Thyroid gland (tissue), 4 donors: Measurements from ENCODE around the gene PLEKHJ1.

Source experiments
- CTCF ChIP-seq, 6 experiments: fragments of 200-600 bp in 3 of 6; fragments of 450-650 bp in 3 of 6; sonication (generic) in 3 of 6; IDR thresholded peaks; one replicate each; pipeline ENCODE4 v1.5.1; 2016 to 2019; ENCODE audit warnings: antibody characterized with exemption in 6 of 6, mild to moderate bottlenecking in 2 of 6, inconsistent platforms in 1 of 6, moderate library complexity in 1 of 6
- POLR2A ChIP-seq, 2 donors: fragments of 450-650 bp; IDR thresholded peaks; one replicate each; pipeline ENCODE4 v1.6.1; 2017; ENCODE audit warnings: antibody characterized with exemption in 2 of 2, mild to moderate bottlenecking in 2 of 2, moderate library complexity in 1 of 2

DNA sequence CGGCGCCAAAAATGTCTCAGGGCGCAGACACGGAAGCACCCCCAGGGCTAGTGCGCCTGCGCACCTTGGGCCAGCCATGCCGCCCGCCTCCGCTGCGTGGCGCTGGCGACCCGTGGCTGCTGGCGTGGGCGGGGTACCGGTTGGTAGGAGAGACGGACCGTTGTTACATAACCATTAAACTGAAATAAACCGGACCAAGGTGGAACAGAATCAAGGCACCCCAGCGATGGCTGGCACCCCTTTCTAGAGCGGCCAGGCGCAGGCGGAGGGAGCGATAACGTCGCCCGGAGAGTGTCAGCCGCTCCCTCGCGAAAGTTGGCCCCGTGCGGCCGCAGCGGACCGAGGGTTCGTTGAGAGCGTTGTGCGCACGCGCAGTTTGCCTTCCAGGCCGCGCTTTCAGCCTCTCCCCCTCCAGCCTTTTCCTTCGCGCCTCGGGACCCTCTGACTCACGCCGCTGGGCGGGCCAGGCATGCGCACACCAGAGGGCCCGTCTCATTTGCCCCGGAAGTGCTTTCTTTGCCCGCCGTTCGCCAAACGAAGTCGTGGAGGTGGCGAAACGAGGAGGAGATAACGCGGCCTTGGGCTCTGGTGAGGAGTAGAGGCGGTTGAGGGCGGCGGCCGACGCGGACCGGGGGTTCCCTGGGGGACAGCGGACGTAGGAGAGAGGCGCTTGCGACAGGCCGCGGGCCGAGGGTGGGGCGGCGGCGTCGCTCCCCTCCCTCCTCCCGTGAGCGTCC lies at the start of gene PLEKHJ1, which contains the start of gene SF3A2:
- TF ChIP-seq CTCF (IDR thresholded peaks at IDR 0.05), result peak; percentile 97 to 100 (median 99)
- TF ChIP-seq POLR2A (IDR thresholded peaks at IDR 0.05), result peak in 1 of 2 donors; percentile 70
